ENCODE measurements around the gene GYG2. TPM values are rescaled to one million over a fixed set of nuclear protein-coding genes. Genes with fewer than 3 reads are reported as not detected.

Gene GYG2
- total RNA-seq, 4 donors from 2014 or later = 3.0 to 6.8 (median 4.2) TPM

DNA sequence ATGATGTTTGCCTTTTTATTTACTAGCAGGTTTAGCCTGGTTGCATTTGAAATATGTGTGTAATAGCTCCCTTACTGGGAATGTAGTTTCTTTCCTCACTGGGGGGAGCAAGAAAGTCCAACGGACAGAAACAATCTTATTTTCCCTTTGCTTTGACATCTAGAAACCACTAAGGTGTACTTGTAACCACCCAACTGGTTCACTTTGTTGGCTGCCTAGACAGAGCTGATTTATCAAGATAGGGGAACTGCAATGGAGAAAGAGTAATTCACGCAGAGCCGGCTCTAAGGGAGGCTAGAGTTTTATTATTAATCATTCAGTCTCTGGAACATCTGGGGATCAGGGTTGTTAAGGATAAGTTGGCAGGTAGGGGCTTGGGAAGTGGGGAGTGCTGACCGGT lies 46.6 kb upstream of the GYG2 start:
- intact Hi-C loops (cut with DNase I; ENCODE audit: low total_unique reads) (no loop called here), in situ Hi-C loops (cut with MboI; ENCODE audit: low pct_ligation_motif_present in 1 of 4, low pct_unique_long_range_greater_than_20kb in 1 of 4, low sequenced_read_pairs in 3 of 4) (no loop called here)
- TF ChIP-seq, protein P1, sequence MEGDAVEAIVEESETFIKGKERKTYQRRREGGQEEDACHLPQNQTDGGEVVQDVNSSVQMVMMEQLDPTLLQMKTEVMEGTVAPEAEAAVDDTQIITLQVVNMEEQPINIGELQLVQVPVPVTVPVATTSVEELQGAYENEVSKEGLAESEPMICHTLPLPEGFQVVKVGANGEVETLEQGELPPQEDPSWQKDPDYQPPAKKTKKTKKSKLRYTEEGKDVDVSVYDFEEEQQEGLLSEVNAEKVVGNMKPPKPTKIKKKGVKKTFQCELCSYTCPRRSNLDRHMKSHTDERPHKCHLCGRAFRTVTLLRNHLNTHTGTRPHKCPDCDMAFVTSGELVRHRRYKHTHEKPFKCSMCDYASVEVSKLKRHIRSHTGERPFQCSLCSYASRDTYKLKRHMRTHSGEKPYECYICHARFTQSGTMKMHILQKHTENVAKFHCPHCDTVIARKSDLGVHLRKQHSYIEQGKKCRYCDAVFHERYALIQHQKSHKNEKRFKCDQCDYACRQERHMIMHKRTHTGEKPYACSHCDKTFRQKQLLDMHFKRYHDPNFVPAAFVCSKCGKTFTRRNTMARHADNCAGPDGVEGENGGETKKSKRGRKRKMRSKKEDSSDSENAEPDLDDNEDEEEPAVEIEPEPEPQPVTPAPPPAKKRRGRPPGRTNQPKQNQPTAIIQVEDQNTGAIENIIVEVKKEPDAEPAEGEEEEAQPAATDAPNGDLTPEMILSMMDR (IDR thresholded peaks at IDR 0.05) = no peak
- TF ChIP-seq POLR2A (IDR thresholded peaks at IDR 0.05) = no peak
- no peak for TF ChIP-seq EP300 (IDR thresholded peaks at IDR 0.05; ENCODE audit: low read depth)
- TF ChIP-seq POLR2AphosphoS5 (IDR thresholded peaks at IDR 0.05) = no peak
- H3K4me1 ChIP-seq = peaks cover 0 to 8% (median 3%) of the 10 kb centered on the region in 4 donors
- H3K9me3 ChIP-seq = no peaks in the 10 kb centered on the region
- DNase-seq = no peak
- no peak overlapping the region for H3K27ac ChIP-seq
- no peak overlapping the region for H3K4me3 ChIP-seq
- H3K27me3 ChIP-seq = no peaks in the 10 kb centered on the region
- WGBS, 2 donors (ENCODE audit: low coverage in 1 of 2) = 58% methylated on average over 4 of the region's 4 CpGs; no CpG with 5 or more reads in 1 of the 2 donors
- H3K36me3 ChIP-seq = no peaks in the 10 kb centered on the region

GRCh38 chrX:2782778-2783177 lies 46.0 kb upstream of the GYG2 start:
- DNase-seq = no peak
- Histone ChIP-seq H3K4me3 (no peak overlapping the region), H3K27ac (no peak overlapping the region), H3K36me3 (no peaks in the 10 kb centered on the region), H3K9me3 (no peaks in the 10 kb centered on the region), H3K27me3 (no peaks in the 10 kb centered on the region), H3K4me1 (peaks cover 0 to 8% (median 3%) of the 10 kb centered on the region in 4 donors)
- 50% methylated on average over 4 of the region's 4 CpGs; no CpG with 5 or more reads in 1 of the 2 donors for WGBS, 2 donors (ENCODE audit: low coverage in 1 of 2)
- TF ChIP-seq EP300 (IDR thresholded peaks at IDR 0.05; ENCODE audit: low read depth) (no peak), POLR2A (IDR thresholded peaks at IDR 0.05) (no peak), POLR2AphosphoS5 (IDR thresholded peaks at IDR 0.05) (no peak)
- TF ChIP-seq, protein P1 (IDR thresholded peaks at IDR 0.05) = no peak
- in situ Hi-C loops (cut with MboI; ENCODE audit: low pct_ligation_motif_present in 1 of 4, low pct_unique_long_range_greater_than_20kb in 1 of 4, low sequenced_read_pairs in 3 of 4) = no loop called here
- intact Hi-C loops (cut with DNase I; ENCODE audit: low total_unique reads) = no loop called here

DNA sequence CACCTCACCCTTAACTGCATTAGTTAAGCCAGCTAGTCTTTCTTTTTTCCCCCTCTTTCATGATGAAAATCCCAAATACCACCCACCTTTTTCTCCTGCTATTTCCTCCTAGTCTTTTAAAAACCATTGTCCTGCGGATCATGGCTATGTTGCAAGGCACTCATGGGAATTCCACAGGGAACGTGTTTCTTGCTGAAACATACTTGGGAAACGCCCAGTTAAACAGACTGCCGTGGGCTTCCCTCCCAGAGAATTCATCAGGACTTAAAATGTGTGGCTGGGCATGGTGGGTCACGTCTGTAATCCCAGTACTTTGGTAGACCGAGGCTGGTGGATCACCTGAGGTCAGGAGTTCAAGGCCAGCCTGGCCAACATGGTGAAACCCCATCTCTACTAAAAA lies 44.7 kb upstream of the GYG2 start:
- H3K27me3 ChIP-seq = no peaks in the 10 kb centered on the region
- H3K9me3 ChIP-seq = no peaks in the 10 kb centered on the region
- in situ Hi-C loops (cut with MboI; ENCODE audit: low pct_ligation_motif_present in 1 of 4, low pct_unique_long_range_greater_than_20kb in 1 of 4, low sequenced_read_pairs in 3 of 4) (no loop called here), intact Hi-C loops (cut with DNase I; ENCODE audit: low total_unique reads) (no loop called here)
- TF ChIP-seq EP300 (IDR thresholded peaks at IDR 0.05; ENCODE audit: low read depth) (no peak), POLR2AphosphoS5 (IDR thresholded peaks at IDR 0.05) (no peak), POLR2A (IDR thresholded peaks at IDR 0.05) (no peak)
- TF ChIP-seq, protein P1 (IDR thresholded peaks at IDR 0.05) = no peak
- H3K27ac ChIP-seq = no peak overlapping the region
- H3K4me1 ChIP-seq = peaks cover 0 to 8% (median 3%) of the 10 kb centered on the region in 4 donors
- DNase-seq = no peak
- H3K4me3 ChIP-seq = no peak overlapping the region
- 74% methylated on average over 6 of the region's 6 CpGs; no CpG with 5 or more reads in 1 of the 2 donors for WGBS, 2 donors (ENCODE audit: low coverage in 1 of 2)
- no peaks in the 10 kb centered on the region for H3K36me3 ChIP-seq

DNA sequence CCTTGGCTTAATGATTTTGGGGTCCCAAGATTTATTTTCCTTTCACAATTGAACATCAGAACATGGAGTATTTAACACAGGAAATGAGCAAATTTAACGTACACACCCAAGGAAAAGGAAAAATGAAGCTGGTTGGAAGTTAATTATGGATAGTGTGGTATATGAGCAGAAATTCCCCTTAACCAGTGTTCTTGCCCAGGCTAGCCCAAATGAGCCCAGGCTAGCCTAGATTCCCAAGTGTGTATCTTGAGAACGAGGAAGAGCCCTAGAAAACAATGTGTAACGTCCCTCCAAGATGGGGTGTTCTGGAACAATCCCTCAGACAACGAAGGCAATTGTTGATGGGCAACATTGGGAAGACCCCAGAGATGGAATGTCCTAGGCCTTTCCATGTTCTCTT lies 43.2 kb upstream of the GYG2 start:
- H3K4me1 ChIP-seq = peaks cover 0 to 4% (median 2%) of the 10 kb centered on the region in 4 donors
- 71 to 100% methylated on average over 1 to 4 of the region's 4 CpGs for WGBS, 2 donors (ENCODE audit: low coverage in 1 of 2)
- intact Hi-C loops (cut with DNase I; ENCODE audit: low total_unique reads) = no loop called here
- H3K27ac ChIP-seq = no peak overlapping the region
- TF ChIP-seq POLR2AphosphoS5 (IDR thresholded peaks at IDR 0.05) (no peak), POLR2A (IDR thresholded peaks at IDR 0.05) (no peak), EP300 (IDR thresholded peaks at IDR 0.05; ENCODE audit: low read depth) (no peak)
- TF ChIP-seq, protein P1 (IDR thresholded peaks at IDR 0.05) = no peak
- H3K4me3 ChIP-seq = no peak overlapping the region
- H3K36me3 ChIP-seq = no peaks in the 10 kb centered on the region
- in situ Hi-C loops (cut with MboI; ENCODE audit: low pct_ligation_motif_present in 1 of 4, low pct_unique_long_range_greater_than_20kb in 1 of 4, low sequenced_read_pairs in 3 of 4) = no loop called here
- no peaks in the 10 kb centered on the region for H3K27me3 ChIP-seq
- no peaks in the 10 kb centered on the region for H3K9me3 ChIP-seq
- DNase-seq = no peak

Measured in transverse colon (tissue), 4 donors.